ENCODE measurements around the gene SRSF4. TPM values are rescaled to one million over a fixed set of nuclear protein-coding genes. Genes with fewer than 3 reads are reported as not detected.

The SRSF4 gene
- total and polyA plus RNA-seq, 9 of the 15 experiments (the other 6 are each of a cell fraction or from before 2014, with no cell fraction given) = 15.9 to 132 (median 82.0) TPM

- TF ChIP-seq ZBTB5 (IDR thresholded peaks at IDR 0.05) (no peak), ZC3H4 (CRISPR knock-in tag; IDR thresholded peaks at IDR 0.05; ENCODE audit: borderline replicate concordance) (0 out of 2 replicates have a peak, but pooled peaks have one; percentile 46), CTCF (IDR thresholded peaks at IDR 0.05 in 2 of 3, conservative IDR thresholded peaks at IDR 0.05 in 1 of 3; ENCODE audit: insufficient read depth in 2 of 3, low read depth in 1 of 3, low read length in 3 of 3) (no peak), ZBTB33 (CRISPR knock-in tag; IDR thresholded peaks at IDR 0.05) (peak; percentile 96)
Measured at GRCh38 chr1:29123053-29123886, 58.4 kb downstream of the SRSF4 start (continued).

Data from K562 (cell line).